ENCODE data around the gene GTF2IRD2. TPM values are rescaled to one million over a fixed set of nuclear protein-coding genes. Genes with fewer than 3 reads are reported as not detected.
A peak's percentile ranks its signal among the peaks of the same experiment; 100 is the strongest.
"Not testable (repeated sequence)": the region's sequence is repeated elsewhere in the genome, so short reads cannot be mapped to it uniquely, and the experiment has no call there.

Gene GTF2IRD2
- total and polyA plus RNA-seq, 7 donors: 8.7 to 25.2 (median 16.1) TPM

DNA sequence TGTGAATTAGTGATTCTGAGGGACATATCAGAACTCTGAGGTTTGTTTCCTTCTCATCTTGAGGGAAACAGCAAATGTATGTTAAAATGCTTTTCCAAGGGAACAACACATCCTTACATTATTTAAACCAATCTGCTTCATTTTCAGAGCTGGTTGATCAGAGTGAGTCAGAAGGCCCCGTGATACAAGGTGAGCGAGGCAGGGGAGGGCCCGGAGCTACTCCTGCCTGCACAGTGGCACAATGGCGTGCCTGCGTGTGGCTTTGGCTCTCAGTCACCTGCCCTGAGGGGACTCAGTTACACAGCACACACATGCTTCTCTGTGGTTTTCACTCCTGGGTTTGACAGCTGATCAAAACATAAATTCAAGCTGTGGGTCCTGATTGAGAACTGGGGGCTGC, 94.7 kb downstream of the GTF2IRD2 start:
- H3K4me1 ChIP-seq; H3K27ac ChIP-seq; ATAC-seq; H3K27me3 ChIP-seq (ENCODE audit: insufficient read depth in 3 of 3, low read length in 2 of 3); DNase-seq; H3K9me3 ChIP-seq; H3K36me3 ChIP-seq (ENCODE audit: insufficient read depth in 1 of 2, low read depth in 1 of 2); H3K4me3 ChIP-seq; intact Hi-C loops (cut with DNase I): not testable (repeated sequence)
- no CpG with 5 or more reads among the region's 5 CpGs for WGBS, 3 donors

DNA sequence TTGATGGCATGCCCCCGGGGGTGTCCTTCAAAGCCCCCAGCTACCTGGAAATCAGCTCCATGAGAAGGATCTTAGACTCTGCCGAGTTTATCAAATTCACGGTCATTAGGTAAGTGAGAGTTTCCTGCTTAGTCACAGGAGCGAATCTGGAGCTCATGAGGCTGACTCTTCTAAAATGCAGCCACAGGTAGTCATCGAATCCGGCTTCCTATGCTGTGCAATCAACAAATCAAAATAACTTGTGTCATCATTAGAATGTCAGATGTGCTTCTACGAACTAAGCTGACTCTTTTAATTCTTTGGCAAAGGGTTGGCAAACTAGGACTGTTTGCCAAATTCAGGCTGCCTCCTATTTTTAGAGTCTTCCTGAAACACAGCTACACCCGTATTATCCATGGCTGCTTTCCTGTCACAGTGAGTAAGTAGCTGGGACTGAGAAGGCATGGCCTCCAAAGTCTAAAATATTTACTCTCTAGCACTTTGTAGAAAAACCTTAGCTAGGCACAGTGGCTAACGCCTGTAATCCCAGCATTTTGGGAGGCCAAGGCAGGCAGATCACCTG, 97.4 kb downstream of the GTF2IRD2 start:
- H3K9me3 ChIP-seq; intact Hi-C loops (cut with DNase I); DNase-seq; H3K4me1 ChIP-seq; H3K4me3 ChIP-seq; H3K36me3 ChIP-seq (ENCODE audit: insufficient read depth in 1 of 2, low read depth in 1 of 2); H3K27me3 ChIP-seq (ENCODE audit: insufficient read depth in 3 of 3, low read length in 2 of 3): not testable (repeated sequence)
- peak overlapping the region; percentile 66 for H3K27ac ChIP-seq
- peak; percentile 93 to 96 (median 94) for ATAC-seq
- no CpG with 5 or more reads among the region's 9 CpGs for WGBS, 3 donors

Other genes with a start within 250 kb of the GTF2IRD2 start
- 100 to 1,000 TPM in 3 of 4 donors, 10 to 100 TPM in 1; 96.4 to 191 (median 136) TPM for gene GTF2I, start 193.9 kb downstream of the GTF2IRD2 start, total RNA-seq
- gene GTF2I, start 193.9 kb downstream of the GTF2IRD2 start, polyA plus RNA-seq: 10 to 100 TPM; 29.2 to 84.9 (median 34.0) TPM
- 1 to 10 TPM in 3 of 4 donors, under 1 TPM in 1; 0.50 to 2.1 (median 1.7) TPM for gene NCF1, start 77.6 kb downstream of the GTF2IRD2 start, total RNA-seq
- gene NCF1, start 77.6 kb downstream of the GTF2IRD2 start, polyA plus RNA-seq: under 1 TPM; 0.35 to 0.51 (median 0.36) TPM
- gene CASTOR2, start 113.1 kb upstream of the GTF2IRD2 start, total RNA-seq: 100 to 1,000 TPM; 131 to 255 (median 160) TPM
- gene CASTOR2, start 113.1 kb upstream of the GTF2IRD2 start, polyA plus RNA-seq: 100 to 1,000 TPM in 1 of 3 donors, 10 to 100 TPM in 1, 1 to 10 TPM in 1; 2.9 to 100 (median 19.7) TPM
- gene RCC1L, start 222.2 kb upstream of the GTF2IRD2 start, total RNA-seq: 10 to 100 TPM; 67.7 to 77.1 (median 72.1) TPM
- gene RCC1L, start 222.2 kb upstream of the GTF2IRD2 start, polyA plus RNA-seq: 100 to 1,000 TPM in 1 of 3 donors, 10 to 100 TPM in 2; 52.3 to 123 (median 70.2) TPM
- gene GTF2IRD2B, start 241.0 kb upstream of the GTF2IRD2 start, total RNA-seq: 10 to 100 TPM; 26.7 to 50.1 (median 38.6) TPM
- gene GTF2IRD2B, start 241.0 kb upstream of the GTF2IRD2 start, polyA plus RNA-seq: 10 to 100 TPM; 11.1 to 16.2 (median 14.4) TPM

All from psoas muscle (tissue), 8 donors.